Naive B cell (primary cell): ENCODE results near the gene MGAT4B. TPM values are rescaled to one million over a fixed set of nuclear protein-coding genes. Genes with fewer than 3 reads are reported as not detected.

Source experiments
- polyA plus RNA-seq, 6 donors: library from polyadenylated mRNA; unstranded; fragments of 300-500 nt; fragmentation: Illumina TruSeq; gene quantifications; one replicate each; pipeline ENCODE4 v1.2.3, GENCODE V29; 2021; ENCODE audit warnings: low read depth in 6 of 6

MGAT4B gene
- polyA plus RNA-seq, 6 donors from 2014 or later, result 6.2 to 17.3 (median 9.5) TPM

Other genes with a start within 250 kb of the MGAT4B start
- 100 to 1,000 TPM in 4 of 6 donors, 10 to 100 TPM in 2; 21.4 to 139 (median 111) TPM for gene HNRNPH1, start 183.2 kb downstream of the MGAT4B start, polyA plus RNA-seq
- gene CBY3, start 125.8 kb downstream of the MGAT4B start, polyA plus RNA-seq, result under 1 TPM in 1 of 6 donors, not detected in 5; 0.39 TPM
- 100 to 1,000 TPM; 170 to 216 (median 197) TPM for gene CANX, start 107.9 kb downstream of the MGAT4B start, polyA plus RNA-seq
- 1 to 10 TPM; 2.0 to 9.5 (median 3.4) TPM for gene MAML1, start 74.0 kb downstream of the MGAT4B start, polyA plus RNA-seq
- under 1 TPM in 3 of 6 donors, not detected in 3; 0.49 to 0.82 (median 0.63) TPM for gene LTC4S, start 12.9 kb downstream of the MGAT4B start, polyA plus RNA-seq
- 100 to 1,000 TPM; 177 to 246 (median 194) TPM for gene SQSTM1, start 14.0 kb upstream of the MGAT4B start, polyA plus RNA-seq
- 10 to 100 TPM in 5 of 6 donors, 1 to 10 TPM in 1; 4.4 to 21.2 (median 16.6) TPM for gene MRNIP, start 52.0 kb upstream of the MGAT4B start, polyA plus RNA-seq
- 10 to 100 TPM; 12.3 to 51.2 (median 21.7) TPM for gene TBC1D9B, start 101.0 kb upstream of the MGAT4B start, polyA plus RNA-seq